Stimulated activated CD4-positive, alpha-beta T cell treated with anti-CD3 and anti-CD28 coated beads, Interleukin-15, amount 100 ng/mL, for 1 hour (primary cell): ENCODE measurements around the gene WFDC1.

Experiments
- DNase-seq, 2 donors: peaks; one replicate each; pipeline ENCODE4 v3.0.0-alpha.2; 2020; ENCODE audit warnings: low read depth in 1 of 2, low spot score in 1 of 2

WFDC1 gene

DNA sequence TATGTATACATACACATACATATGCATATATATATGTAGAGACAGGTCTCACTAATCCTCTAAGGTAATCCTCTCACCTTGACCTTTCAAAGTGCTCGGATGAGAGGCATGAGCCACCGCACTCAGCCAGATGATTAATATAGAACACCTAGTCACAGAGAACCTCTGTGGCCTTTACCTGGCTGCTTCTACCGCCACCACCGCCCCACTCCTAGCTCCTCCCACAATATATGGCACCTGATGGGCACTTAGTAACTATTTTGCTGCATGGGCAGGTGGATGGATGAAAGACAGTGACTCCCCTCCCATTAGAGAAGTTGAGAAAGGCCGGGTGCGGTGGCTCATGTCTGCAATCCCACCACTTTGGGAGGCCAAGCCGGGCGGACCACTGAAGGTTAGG, 57.0 kb downstream of the WFDC1 start:
- no peak for DNase-seq

DNA sequence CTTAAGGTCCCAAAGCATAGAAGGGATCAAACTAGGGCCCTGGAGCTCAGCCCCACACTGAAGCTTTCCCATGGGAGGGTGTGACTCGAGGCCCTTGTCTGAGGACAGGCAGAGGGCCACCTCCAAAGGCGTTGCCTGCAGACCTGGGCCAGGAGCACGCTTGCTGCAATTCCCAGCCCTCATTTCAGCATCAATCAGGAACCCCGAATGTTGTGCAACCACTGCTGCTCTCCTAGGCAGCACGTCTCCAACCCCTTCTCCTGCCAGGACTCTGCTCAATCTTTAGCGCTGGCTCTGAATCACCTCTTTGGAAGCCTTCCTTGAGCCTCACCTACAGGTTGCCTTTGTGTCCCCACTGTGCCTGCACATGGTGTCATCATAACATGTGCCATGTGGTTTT, 59.6 kb downstream of the WFDC1 start:
- DNase-seq, result no peak

DNA sequence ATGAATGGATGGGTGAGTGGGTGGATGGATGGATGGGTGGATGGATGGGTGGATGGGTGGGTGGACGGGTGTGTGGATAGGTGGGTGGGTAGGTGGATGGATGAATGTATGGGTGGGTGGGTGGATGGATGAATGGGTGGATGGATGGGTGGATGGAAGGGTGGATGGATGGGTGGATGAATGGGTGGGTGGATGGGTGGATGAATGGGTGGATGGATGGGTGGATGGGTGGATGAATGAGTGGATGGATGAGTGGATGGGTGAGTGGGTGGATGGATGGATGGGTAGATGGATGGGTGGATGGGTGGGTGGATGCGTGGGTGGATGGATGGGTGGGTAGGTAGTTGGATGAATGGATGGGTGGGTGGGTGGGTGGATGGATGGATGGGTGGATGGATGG, 60.5 kb downstream of the WFDC1 start:
- no peak for DNase-seq

DNA sequence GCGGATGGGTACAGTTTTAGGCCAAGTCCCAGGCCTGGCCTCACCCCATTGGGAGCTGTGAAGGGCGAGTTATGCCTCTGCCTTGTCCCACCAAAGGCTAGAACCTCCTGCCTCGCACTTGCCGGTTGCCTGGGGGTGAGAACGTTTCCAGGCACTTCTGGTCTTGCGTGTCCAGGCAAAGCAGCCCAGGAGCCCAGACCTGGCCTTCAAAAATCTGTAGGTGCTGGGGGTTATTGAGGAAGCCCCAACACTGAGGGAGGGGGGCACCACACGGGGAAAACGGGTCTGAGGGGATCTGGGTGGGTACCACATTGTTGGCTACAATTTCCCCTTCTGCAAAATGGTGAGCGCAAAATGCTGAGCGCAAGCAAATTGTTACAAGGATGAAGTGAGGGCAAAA, 61.5 kb downstream of the WFDC1 start:
- no peak for DNase-seq

DNA sequence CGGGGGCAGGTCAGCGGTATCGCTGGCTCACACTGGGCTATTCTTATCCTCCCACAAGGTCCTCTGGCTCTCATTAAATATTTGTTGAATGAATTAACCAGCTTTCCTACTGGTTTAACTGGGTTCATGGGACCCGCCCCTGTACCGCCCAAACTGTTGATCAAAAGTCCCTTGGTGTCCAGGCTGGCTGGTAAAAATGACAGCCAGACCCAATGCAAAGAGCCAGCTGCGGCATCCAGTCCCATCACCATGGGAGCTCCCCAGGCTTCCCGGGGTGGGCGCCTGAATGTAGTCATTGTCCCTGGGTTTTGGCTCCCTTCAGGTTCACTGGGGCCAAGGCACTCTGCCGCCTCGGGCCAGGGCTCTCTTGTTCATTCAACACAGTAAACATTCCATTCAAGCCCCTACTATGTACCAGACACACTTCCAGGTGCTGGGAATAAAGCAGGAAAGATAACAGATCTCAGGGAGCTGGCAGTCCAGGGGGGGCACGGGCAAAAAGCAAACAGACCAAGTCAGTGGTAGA, 62.0 kb downstream of the WFDC1 start:
- no peak for DNase-seq

DNA sequence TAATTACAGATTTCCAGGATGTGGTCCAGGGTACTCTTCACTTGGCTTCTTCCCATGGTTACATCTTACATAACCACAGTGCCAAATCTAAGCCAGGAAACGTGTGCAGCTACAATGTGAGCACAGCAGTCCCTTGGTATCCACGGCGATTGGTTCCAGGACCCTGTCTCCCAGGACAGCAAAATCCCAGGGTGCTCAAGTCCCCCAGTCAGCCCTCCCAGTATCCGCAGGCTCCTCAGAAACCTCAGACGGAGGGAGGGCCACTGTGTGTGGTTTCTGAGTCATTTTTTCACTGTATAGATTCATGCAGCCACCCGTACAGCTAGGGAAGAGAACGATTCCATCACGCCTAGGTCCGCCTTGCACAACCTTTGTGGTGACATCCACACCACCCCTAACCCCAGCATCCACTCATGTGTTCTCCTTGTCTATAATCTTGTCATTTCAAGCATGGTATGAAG, 62.5 kb downstream of the WFDC1 start:
- DNase-seq, result no peak

DNA sequence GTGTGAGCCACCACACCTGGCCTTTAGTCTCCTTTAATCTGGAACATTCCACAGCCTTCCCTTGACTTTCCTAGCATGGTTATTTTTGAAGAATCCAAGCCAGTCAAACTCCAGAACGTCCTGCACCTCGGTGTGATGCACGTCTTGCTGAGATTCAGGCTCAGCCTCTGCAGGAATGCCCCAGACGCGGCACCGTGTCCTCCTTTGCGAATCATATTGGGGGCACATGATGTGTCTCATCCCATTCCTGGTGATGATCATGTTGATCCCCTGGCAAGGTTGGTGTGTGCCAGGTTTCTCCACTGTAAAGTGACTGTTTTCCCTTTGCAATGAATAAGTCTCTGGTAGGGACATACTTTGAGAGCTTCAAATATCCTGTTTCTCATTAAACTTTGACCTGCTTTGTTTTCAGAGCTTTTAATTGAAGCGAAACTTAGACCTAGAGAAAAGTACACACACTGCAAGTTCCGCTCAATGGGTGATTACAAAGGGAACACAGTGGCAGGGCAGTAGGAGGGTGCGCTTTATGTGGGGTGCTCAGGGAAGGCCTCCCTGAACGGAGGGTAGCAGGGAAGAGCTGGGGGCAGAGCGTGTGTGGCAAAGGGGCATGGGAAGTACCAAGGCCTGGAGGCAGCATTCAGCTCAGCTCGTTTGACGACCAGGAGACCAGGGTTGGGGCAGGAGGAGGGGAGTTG, 64.1 kb downstream of the WFDC1 start:
- no peak for DNase-seq

DNA sequence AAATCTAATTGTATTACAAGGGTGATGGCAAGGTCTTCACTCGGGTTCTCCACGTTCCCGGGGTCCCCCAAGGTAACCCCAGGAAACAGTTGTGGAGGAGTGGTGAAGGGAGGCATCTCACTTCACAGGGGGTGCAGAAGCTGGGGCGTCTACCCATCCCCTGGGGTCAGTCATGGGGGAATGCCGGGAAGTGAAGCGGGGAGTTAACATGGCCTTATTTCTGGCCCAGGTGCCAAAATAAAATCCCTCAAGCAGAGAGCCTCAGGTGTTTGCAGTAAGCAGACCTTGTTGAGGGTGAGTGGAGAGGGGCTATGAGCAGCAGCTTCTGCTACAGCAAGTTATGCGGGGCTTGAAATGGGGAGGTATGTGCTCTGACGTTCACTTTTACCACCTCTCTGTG, 64.6 kb downstream of the WFDC1 start:
- DNase-seq, result no peak

DNA sequence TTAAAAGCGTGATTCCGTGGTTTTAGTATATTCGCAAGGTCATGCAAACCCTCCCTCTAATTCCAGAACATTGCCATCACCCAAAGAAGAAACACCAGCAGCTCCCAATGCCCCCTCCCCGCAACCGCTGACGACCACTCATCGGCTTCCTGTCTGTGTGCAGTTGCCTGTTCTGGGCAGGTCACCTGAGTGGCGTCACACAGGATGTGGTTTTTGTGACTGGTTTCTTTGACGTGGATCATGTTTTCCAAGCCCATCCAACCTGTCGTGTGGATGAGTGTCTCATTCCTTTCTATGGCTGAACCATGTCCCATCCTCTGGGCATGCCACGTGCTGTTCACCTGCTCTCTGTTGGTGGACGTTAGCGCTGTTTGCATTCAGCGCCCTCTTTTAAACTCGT, 65.5 kb downstream of the WFDC1 start:
- DNase-seq, result no peak

DNA sequence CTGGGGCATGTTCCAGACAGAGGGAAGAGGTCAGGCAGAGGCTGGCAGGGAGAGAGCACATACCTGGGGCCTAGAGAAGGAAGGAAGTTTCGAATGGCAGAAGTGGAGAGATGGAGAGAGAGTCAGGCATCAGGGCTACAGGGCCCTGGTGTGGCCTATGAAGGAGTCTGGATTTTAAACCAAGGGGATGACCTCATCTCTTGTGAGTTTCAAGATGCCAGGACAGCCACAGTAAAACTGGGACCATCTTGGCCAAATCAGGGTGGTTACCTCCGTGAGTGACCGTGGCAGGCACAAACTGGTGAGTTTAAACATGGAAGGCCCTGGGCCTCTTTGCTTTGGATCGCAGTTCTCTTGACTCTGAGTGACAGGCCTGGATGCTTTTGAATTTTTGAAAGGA, 66.1 kb downstream of the WFDC1 start:
- no peak for DNase-seq

DNA sequence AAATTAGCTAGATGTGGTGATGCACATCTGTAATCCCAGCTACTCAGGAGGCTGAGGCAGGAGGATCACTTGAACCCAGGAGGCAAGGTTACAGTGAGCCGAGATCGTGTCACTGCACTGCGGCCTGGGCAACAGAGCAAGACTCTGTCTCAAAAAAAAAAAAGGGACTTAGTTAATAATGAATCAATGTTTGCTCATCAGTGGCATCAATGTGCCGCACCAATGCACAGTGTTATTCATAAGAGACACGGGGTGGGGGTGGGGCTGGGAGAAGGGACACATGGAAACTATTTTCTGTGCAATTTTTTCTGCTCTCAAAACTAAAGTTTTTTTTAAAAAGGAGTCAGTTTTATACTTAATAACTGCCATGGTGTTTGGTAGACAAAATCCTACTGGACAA, 66.9 kb downstream of the WFDC1 start:
- no peak for DNase-seq

DNA sequence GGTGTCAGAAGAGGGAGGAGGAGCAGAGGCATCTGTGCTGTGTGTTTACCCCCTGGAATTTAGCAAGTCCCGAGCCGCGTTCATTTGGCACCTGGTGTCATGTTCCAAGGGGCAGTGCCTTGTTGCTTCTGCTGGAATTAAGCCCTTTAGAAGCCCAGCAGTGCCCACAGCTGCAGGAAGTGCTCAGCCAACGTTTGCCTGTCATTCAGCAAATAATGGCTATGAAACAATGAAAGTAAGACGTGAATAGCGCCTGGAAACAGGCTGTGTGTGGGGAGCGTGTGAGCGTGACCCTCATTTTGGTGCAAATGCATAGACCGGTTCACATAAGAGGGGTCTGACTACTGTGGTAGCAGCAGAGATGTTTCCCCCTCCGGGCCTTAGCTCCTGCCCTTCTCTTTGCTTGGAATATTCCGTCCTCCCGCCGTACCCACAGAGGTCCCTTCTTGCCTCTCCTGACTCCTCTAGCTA, 67.8 kb downstream of the WFDC1 start:
- DNase-seq, result no peak

DNA sequence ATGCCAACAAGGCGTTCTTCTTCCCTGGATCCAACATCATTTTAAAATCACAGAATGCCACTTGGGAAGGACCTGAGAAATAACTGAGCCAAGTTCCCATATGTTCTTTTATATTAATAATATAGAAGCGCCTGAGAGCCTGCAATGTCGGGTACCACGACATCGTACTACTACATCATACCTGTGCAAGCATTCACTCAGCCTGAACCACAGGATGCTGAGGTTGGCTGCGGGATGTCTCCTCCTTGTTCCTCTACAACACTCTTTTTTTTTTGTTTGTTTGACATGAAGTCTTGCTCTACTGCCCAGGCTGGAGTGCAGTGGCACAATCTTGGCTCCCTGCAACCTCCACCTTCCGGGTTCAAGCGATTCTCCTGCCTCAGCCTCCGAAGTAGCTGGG, 71.5 kb downstream of the WFDC1 start:
- no peak for DNase-seq

DNA sequence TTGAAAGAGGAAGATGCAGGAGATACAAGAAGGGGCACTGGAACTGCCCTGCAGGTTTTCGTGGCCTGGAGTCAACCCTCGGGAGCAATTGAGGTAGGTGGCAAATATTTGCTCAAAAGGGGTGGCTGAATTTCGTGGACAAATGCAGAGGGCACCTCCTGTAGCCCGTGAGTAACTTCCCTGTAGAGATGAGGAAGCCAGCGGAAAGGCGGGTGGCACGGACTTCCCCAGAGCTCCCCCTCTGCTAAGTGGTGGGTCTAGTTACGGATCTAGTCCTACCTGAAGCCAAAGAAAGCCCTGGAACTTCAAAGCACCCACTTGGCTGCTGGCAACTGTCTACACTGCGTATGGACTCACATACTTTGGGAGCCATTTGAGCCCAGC, 72.6 kb downstream of the WFDC1 start:
- no peak for DNase-seq

DNA sequence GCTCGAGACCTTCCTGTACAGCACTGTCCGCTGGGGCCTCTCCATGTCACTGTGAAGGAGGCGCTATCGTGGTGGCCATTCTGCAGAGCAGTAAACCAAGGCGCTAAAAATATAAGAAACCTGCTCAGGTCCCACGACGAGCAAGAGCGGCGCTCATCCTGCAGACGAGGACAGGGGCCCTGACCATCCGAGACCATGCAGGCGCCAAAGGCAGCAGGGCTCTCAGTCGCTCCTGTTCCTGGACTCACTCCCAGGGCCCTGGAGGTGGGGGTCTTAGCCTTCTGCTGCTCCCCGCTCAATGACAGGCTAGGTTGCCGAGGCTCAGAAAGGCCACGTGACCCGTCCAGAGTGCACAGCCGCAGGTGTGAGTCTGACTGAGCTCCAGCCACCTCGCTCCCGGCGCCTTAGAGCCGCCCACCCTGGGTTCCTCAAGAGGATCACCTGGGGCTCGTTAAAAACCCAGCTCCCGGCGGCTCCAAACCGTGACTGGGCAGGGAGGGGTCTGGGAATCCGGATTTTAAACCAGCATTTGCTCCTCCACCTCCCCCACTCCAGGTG, 73.2 kb downstream of the WFDC1 start:
- DNase-seq, result no peak

DNA sequence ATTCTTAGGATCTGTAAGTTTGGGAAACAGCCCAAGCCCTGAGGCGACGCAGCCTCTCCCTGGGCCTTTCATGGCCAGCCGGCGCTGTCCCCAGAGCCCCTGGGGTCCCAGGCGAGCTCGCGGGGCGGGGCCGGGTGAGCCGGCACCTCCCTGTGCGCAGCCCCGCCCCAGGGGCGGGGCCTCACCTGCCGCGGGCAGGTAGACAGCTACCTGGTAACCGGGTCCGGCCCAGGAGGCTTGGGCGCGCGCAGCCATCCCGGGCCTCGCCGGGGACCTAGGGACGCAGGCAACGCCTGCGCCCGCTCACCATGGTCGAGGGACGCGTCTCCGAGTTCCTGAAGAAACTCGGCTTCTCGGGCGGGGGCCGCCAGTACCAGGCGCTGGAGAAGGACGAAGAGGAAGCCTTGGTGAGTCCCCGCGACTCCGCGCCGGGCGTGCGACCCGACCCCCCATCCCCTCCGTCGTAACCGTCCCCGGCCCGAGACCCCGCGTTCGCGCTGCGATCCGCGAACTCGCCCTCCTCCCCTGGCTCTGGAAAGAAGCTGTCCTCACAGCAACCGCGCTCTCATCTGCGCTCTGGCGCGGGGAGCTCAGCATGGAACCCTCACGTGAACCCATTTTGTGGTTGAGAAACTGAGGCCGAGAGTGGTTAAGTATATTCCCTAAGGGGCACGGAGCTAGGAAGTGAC, 73.8 kb downstream of the WFDC1 start, which contains the start of gene ATP2C2:
TSS of gene ATP2C2 (plus strand) at position 231 of the 689 bp plus-strand sequence. CDS start at position 309, 78 bp downstream.
- no peak for DNase-seq

DNA sequence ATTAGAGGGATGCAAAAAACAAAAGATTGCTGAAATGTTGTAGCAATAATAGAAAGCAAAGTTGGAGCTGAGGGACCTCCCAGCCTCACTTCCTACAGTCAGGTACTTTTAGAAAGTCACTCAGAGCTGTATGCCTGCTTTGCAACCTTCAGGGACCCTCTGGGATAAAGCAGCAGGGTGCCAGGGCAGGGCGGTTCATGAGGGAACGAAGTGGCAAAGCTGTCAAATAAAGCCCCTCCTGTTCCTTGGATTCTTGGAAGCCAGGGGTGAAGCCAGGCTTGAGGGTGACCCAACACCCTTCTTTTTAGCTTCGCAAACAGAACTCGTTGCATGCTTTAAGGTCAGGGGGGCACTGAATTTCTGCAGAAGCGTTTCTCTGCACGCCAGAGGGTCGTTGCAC, 74.4 kb downstream of the WFDC1 start:
- no peak for DNase-seq

DNA sequence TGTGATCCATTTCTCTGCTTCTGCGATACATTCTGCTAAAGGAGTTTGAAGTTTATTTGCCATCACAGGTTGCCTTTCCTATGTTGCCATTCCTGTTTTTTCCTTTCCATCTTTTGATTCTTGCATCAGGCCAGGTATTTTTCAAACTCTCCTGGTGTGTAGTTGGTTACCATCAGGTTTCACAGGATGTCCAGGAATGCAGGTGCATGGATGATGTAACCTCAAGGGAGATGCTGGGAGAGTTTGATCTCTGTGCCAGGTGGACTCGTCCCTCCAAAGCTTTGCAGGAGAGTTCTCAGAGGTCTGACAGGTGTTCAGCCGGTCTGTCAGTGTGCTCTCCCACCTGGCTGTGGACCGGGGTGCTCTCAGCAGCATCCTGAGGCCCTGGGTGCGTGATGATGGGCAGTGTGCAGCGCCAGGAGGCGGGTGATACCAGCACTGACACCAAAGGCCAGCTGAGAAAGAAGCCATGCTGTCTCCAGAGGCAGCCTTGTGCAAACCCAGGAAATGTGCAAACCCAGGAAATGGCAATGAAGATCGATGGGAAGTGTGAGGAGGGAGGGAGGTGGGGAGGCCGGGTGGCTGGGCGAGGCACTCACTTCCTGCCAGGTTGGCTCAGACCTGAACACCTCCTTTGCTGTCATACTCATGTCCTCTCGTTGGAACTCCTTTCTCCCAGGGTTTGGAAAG, 75.4 kb downstream of the WFDC1 start:
- no peak for DNase-seq

DNA sequence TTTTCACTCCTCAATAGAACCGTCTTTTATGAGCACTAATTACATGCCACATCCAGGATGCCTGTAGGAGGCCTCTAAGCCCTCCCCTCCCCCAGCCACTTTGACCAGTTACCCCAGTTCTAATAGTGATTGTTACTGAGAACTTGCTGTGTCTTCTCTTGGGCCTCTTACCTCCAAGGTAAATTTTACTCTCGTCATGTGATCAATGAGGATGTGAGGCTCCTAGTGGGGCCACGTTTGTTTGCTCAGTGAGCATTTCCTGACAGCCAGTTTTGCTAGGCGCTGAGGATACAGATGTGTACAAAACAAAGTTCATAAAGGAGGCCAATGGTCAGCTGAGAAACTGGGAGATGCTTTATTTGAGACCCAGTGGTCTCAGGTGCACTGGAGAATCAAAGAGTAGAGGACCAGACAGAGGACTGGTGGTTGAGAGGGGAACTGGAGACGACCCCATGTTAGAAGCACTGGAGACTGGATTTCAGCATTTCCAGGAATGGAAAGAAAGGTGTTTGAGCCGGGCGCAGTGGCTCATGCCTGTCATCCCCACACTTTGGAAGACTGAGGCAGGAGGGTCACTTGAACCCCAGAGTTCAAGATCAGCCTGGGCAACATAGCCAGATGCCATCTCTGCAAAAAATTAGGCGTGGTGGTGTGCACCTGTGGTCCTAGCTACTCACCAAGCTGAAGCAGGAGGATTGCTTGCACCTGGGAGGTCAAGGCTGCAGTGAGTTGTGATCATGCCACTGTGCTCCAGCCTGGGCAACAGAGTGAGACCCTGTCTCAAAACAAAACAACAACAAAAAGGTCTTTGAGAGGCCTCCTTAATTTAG, 76.3 kb downstream of the WFDC1 start:
- DNase-seq, result no peak

DNA sequence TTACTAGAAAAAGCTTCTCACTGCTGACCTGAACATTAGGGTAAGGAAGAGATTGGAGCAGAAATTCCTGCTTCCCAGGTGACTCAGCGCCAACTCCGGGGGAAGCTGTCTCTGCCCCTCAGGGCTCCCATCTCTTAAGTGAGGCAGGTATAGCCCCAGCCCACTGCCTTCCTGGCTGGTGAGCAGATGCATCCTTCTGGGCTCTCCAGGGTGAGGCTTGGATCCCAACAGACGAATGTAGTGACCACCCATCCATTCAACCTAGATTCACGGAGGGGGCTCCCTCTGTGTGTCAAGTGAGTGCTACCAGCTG, 76.8 kb downstream of the WFDC1 start:
- no peak for DNase-seq

DNA sequence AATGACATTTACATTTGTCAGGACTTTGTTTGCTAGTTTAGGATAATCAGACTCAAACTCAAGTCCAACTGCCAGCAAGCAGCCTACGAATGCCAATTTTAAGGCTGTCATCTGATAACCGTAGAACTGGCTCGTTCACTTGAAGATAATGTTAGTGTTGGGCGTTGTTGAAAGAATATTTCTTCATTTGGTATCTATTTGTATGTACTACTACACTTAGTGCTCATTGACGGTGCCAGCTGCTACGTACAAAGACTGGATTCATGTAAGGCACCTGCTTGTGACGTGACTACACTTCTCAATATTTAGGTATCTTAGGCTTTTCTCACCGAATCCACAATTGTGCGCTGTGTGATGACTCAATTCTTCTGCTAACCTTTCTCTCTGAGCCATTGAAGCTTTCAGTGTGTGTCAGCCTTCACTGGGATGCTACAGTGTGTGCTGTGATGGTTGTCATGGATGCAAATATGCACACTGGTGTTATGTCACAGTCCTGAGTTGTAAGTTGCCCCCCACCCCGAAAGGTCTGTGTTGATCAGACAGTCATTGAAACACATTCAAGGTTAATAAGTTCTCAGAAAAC, 79.3 kb downstream of the WFDC1 start:
- DNase-seq, result no peak
